ENCODE data around the gene RITA1.

DNA sequence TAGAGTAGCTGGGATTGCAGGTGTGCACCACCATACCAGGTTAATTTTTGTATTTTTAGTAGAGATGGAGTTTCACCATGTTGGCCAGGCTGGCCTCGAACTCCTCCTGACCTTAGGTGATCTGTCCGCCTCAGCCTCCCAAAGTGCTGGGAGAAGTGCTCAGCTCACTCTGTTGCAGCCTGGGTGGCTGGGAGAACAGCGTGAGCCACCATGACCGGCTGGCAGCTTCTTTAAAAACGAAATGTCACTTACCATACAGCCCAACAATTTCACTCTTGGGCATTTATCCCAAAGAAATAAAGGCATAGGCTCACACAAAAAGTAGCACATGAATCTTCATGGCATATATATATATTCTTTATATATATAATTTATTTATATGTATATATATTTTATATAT is 40.7 kb upstream of the RITA1 start:
- TF ChIP-seq, protein P1, sequence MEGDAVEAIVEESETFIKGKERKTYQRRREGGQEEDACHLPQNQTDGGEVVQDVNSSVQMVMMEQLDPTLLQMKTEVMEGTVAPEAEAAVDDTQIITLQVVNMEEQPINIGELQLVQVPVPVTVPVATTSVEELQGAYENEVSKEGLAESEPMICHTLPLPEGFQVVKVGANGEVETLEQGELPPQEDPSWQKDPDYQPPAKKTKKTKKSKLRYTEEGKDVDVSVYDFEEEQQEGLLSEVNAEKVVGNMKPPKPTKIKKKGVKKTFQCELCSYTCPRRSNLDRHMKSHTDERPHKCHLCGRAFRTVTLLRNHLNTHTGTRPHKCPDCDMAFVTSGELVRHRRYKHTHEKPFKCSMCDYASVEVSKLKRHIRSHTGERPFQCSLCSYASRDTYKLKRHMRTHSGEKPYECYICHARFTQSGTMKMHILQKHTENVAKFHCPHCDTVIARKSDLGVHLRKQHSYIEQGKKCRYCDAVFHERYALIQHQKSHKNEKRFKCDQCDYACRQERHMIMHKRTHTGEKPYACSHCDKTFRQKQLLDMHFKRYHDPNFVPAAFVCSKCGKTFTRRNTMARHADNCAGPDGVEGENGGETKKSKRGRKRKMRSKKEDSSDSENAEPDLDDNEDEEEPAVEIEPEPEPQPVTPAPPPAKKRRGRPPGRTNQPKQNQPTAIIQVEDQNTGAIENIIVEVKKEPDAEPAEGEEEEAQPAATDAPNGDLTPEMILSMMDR (conservative IDR thresholded peaks at IDR 0.05; ENCODE audit: low read depth in 2 of 2): no peak
- no peak for TF ChIP-seq CREB1 (CRISPR knock-in tag; IDR thresholded peaks at IDR 0.05; ENCODE audit: low read depth)
- no peak for TF ChIP-seq EZH2 (IDR thresholded peaks at IDR 0.05; ENCODE audit: low read depth, unreplicated experiment)
- TF ChIP-seq POLR2AphosphoS5 (IDR thresholded peaks at IDR 0.05; ENCODE audit: low read depth): no peak
- TF ChIP-seq, protein P2, sequence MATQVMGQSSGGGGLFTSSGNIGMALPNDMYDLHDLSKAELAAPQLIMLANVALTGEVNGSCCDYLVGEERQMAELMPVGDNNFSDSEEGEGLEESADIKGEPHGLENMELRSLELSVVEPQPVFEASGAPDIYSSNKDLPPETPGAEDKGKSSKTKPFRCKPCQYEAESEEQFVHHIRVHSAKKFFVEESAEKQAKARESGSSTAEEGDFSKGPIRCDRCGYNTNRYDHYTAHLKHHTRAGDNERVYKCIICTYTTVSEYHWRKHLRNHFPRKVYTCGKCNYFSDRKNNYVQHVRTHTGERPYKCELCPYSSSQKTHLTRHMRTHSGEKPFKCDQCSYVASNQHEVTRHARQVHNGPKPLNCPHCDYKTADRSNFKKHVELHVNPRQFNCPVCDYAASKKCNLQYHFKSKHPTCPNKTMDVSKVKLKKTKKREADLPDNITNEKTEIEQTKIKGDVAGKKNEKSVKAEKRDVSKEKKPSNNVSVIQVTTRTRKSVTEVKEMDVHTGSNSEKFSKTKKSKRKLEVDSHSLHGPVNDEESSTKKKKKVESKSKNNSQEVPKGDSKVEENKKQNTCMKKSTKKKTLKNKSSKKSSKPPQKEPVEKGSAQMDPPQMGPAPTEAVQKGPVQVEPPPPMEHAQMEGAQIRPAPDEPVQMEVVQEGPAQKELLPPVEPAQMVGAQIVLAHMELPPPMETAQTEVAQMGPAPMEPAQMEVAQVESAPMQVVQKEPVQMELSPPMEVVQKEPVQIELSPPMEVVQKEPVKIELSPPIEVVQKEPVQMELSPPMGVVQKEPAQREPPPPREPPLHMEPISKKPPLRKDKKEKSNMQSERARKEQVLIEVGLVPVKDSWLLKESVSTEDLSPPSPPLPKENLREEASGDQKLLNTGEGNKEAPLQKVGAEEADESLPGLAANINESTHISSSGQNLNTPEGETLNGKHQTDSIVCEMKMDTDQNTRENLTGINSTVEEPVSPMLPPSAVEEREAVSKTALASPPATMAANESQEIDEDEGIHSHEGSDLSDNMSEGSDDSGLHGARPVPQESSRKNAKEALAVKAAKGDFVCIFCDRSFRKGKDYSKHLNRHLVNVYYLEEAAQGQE (IDR thresholded peaks at IDR 0.05; ENCODE audit: unreplicated experiment): no peak
- TF ChIP-seq JUNB (IDR thresholded peaks at IDR 0.05; ENCODE audit: unreplicated experiment): no peak
- no peak for TF ChIP-seq STAT1 (IDR thresholded peaks at IDR 0.05; ENCODE audit: unreplicated experiment)
- no peak for TF ChIP-seq EZH2phosphoT487 (IDR thresholded peaks at IDR 0.05; ENCODE audit: unreplicated experiment)
- TF ChIP-seq, protein P3, sequence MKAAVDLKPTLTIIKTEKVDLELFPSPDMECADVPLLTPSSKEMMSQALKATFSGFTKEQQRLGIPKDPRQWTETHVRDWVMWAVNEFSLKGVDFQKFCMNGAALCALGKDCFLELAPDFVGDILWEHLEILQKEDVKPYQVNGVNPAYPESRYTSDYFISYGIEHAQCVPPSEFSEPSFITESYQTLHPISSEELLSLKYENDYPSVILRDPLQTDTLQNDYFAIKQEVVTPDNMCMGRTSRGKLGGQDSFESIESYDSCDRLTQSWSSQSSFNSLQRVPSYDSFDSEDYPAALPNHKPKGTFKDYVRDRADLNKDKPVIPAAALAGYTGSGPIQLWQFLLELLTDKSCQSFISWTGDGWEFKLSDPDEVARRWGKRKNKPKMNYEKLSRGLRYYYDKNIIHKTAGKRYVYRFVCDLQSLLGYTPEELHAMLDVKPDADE (IDR thresholded peaks at IDR 0.05): no peak
- no peak for TF ChIP-seq ZNF331 (CRISPR knock-in tag; IDR thresholded peaks at IDR 0.05; ENCODE audit: low read depth)
- TF ChIP-seq, protein P4, sequence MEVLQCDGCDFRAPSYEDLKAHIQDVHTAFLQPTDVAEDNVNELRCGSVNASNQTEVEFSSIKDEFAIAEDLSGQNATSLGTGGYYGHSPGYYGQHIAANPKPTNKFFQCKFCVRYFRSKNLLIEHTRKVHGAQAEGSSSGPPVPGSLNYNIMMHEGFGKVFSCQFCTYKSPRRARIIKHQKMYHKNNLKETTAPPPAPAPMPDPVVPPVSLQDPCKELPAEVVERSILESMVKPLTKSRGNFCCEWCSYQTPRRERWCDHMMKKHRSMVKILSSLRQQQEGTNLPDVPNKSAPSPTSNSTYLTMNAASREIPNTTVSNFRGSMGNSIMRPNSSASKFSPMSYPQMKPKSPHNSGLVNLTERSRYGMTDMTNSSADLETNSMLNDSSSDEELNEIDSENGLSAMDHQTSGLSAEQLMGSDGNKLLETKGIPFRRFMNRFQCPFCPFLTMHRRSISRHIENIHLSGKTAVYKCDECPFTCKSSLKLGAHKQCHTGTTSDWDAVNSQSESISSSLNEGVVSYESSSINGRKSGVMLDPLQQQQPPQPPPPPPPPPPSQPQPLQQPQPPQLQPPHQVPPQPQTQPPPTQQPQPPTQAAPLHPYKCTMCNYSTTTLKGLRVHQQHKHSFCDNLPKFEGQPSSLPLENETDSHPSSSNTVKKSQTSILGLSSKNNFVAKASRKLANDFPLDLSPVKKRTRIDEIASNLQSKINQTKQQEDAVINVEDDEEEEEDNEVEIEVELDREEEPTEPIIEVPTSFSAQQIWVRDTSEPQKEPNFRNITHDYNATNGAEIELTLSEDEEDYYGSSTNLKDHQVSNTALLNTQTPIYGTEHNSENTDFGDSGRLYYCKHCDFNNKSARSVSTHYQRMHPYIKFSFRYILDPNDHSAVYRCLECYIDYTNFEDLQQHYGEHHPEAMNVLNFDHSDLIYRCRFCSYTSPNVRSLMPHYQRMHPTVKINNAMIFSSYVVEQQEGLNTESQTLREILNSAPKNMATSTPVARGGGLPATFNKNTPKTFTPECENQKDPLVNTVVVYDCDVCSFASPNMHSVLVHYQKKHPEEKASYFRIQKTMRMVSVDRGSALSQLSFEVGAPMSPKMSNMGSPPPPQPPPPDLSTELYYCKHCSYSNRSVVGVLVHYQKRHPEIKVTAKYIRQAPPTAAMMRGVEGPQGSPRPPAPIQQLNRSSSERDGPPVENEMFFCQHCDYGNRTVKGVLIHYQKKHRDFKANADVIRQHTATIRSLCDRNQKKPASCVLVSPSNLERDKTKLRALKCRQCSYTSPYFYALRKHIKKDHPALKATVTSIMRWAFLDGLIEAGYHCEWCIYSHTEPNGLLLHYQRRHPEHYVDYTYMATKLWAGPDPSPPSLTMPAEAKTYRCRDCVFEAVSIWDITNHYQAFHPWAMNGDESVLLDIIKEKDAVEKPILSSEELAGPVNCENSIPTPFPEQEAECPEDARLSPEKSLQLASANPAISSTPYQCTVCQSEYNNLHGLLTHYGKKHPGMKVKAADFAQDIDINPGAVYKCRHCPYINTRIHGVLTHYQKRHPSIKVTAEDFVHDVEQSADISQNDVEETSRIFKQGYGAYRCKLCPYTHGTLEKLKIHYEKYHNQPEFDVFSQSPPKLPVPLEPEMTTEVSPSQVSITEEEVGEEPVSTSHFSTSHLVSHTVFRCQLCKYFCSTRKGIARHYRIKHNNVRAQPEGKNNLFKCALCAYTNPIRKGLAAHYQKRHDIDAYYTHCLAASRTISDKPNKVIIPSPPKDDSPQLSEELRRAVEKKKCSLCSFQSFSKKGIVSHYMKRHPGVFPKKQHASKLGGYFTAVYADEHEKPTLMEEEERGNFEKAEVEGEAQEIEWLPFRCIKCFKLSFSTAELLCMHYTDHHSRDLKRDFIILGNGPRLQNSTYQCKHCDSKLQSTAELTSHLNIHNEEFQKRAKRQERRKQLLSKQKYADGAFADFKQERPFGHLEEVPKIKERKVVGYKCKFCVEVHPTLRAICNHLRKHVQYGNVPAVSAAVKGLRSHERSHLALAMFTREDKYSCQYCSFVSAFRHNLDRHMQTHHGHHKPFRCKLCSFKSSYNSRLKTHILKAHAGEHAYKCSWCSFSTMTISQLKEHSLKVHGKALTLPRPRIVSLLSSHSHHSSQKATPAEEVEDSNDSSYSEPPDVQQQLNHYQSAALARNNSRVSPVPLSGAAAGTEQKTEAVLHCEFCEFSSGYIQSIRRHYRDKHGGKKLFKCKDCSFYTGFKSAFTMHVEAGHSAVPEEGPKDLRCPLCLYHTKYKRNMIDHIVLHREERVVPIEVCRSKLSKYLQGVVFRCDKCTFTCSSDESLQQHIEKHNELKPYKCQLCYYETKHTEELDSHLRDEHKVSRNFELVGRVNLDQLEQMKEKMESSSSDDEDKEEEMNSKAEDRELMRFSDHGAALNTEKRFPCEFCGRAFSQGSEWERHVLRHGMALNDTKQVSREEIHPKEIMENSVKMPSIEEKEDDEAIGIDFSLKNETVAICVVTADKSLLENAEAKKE (CRISPR knock-in tag; IDR thresholded peaks at IDR 0.05): no peak
- no peak for TF ChIP-seq NANOG (IDR thresholded peaks at IDR 0.05; ENCODE audit: borderline replicate concordance)
- TF ChIP-seq ZNF114 (CRISPR knock-in tag; IDR thresholded peaks at IDR 0.05): no peak
